ENCODE results near the gene VPS37B.

DNA sequence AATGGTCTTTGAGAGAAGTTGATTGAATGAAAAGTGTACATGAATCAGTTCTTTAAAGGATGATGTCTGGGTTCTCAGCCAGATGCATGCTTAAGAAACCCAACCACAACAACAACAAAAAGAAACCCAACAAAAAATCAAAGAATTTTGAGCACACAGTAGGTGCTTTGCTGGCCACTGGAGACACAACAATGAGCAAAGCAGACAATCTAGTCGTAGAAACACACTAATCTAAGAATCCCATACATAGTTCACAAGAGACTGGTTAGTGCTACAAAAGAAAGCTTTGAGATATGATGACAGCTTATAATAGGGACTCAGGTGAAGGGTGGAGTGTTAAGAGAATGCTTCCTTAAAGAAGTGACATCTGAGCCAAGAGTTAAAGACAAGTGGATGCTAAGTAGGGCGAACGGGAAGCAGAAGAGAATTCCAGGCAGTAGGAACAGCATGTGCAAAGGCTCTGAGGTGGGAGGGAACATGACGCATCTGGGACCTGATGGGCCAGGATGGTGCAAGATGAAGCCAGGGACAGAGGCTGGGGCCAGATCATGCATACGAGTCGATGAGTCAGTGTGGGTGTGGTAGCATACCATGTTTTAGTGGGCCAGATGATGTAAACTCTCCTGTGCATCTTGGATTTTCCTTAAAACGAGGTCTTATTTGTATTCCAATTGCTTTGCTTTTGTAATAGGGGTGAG lies 65.3 kb downstream of the VPS37B start:
- TF ChIP-seq YY1 (IDR thresholded peaks at IDR 0.05; ENCODE audit: insufficient read depth, insufficient read length) (no peak), ZNF274 (IDR thresholded peaks at IDR 0.05; ENCODE audit: low read depth, low read length) (no peak), SUZ12 (IDR thresholded peaks at IDR 0.05; ENCODE audit: extremely low read depth, insufficient read depth, insufficient read length) (no peak)
